HG03159 (cell line): ENCODE data around the gene COL8A1.
"Not testable (repeated sequence)": the region's sequence is repeated elsewhere in the genome, so short reads cannot be mapped to it uniquely, and the experiment has no call there.

Experiments
- ATAC-seq: cut with Tn5 transposase; IDR thresholded peaks from one replicate; pipeline ENCODE4 v1.9.1; 2021; ENCODE audit warnings: mild to moderate bottlenecking, moderate library complexity; ENCODE audit not compliant: unreplicated experiment

The COL8A1 gene

GRCh38 chr3:99836681-99837080 is 198.3 kb downstream of the COL8A1 start:
- no peak for ATAC-seq

GRCh38 chr3:99837715-99838114 is 199.3 kb downstream of the COL8A1 start:
- no peak for ATAC-seq

- no peak for ATAC-seq
Measured at GRCh38 chr3:99838755-99839154, 200.4 kb downstream of the COL8A1 start.

- ATAC-seq, result no peak
Measured at GRCh38 chr3:99839613-99840012, 201.2 kb downstream of the COL8A1 start.

- ATAC-seq, result not testable (repeated sequence)
Measured at GRCh38 chr3:99841949-99842348, 203.6 kb downstream of the COL8A1 start.

GRCh38 chr3:99842826-99843589 is 204.6 kb downstream of the COL8A1 start:
- no peak for ATAC-seq

GRCh38 chr3:99843590-99844258 is 205.3 kb downstream of the COL8A1 start:
- ATAC-seq, result no peak

- ATAC-seq, result no peak
Measured at GRCh38 chr3:99845331-99845730, 206.9 kb downstream of the COL8A1 start.

GRCh38 chr3:99845999-99846398 is 207.6 kb downstream of the COL8A1 start:
- ATAC-seq, result no peak

- ATAC-seq, result no peak
Measured at GRCh38 chr3:99846477-99847160, 208.2 kb downstream of the COL8A1 start.

GRCh38 chr3:99848433-99848832 is 210.0 kb downstream of the COL8A1 start:
- ATAC-seq, result no peak
